GM12891 (cell line): ENCODE data around the gene EI24.

Experiments used
- PAX5 ChIP-seq: IDR thresholded peaks from 2 replicates; pipeline ENCODE4 v1.6.1; 2011; ENCODE audit warnings: low read length, moderate library complexity, mild to moderate bottlenecking; ENCODE audit not compliant: insufficient read depth, severe bottlenecking
- POLR2A ChIP-seq: IDR thresholded peaks from 2 replicates; pipeline ENCODE4 v1.6.1; 2011; ENCODE audit warnings: low read depth, low read length, control low read depth
- POLR2AphosphoS5 ChIP-seq: IDR thresholded peaks from 2 replicates; pipeline ENCODE4 v1.6.1; 2011; ENCODE audit warnings: low read depth, low read length, control low read depth
- POU2F2 ChIP-seq: IDR thresholded peaks from 2 replicates; pipeline ENCODE4 v1.6.1; 2011; ENCODE audit warnings: low read depth, mild to moderate bottlenecking, control low read depth, low read length, moderate library complexity
- SPI1 ChIP-seq: IDR thresholded peaks from 2 replicates; pipeline ENCODE4 v1.6.1; 2011; ENCODE audit warnings: low read depth, low read length, control low read depth
- TAF1 ChIP-seq: IDR thresholded peaks from 2 replicates; pipeline ENCODE4 v1.6.1; 2011; ENCODE audit warnings: low read depth, low read length, control low read depth

DNA sequence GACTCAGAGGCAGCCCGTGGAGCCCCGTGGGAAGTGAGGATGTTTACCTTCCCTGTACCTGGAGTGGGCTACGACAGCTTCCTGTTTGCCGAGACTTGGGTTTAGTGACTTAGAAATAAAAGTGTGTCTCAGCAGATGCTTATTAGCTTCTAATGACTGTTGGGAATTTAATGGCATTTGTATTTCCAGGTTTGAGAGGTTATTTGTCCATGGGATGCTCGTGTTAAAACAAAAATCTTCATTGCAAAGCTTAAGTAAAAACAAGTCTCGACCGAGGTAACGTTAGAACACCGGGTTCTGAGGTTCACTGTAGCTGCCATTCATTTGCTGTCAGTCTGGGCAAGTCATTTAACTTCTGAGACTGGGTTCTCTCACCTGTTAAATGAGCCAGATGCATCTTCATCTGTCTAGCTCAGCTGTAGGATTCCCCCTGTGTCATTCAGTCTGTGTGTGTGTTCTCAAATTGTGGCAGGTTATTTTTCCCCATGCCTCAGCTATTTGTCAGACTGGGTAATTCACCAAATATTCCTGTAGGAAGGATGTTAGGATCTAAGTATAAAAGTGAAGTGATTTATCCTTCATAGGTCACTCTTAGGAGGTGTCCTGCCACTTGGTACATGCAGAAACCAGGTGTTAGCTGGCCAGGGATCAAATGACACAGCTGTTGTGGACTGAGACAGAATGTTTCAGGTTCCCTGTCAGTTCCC lies 791 bp downstream of the EI24 start:
- TF ChIP-seq TAF1 (no peak), POLR2A (no peak), POLR2AphosphoS5 (no peak), SPI1 (no peak), POU2F2 (no peak), PAX5 (no peak)
